ENCODE results near the gene IL3RA. TPM values are rescaled to one million over a fixed set of nuclear protein-coding genes. Genes with fewer than 3 reads are reported as not detected.

The IL3RA gene
- total and polyA plus RNA-seq, 4 donors, result 0.33 to 1.7 (median 1.0) TPM

DNA sequence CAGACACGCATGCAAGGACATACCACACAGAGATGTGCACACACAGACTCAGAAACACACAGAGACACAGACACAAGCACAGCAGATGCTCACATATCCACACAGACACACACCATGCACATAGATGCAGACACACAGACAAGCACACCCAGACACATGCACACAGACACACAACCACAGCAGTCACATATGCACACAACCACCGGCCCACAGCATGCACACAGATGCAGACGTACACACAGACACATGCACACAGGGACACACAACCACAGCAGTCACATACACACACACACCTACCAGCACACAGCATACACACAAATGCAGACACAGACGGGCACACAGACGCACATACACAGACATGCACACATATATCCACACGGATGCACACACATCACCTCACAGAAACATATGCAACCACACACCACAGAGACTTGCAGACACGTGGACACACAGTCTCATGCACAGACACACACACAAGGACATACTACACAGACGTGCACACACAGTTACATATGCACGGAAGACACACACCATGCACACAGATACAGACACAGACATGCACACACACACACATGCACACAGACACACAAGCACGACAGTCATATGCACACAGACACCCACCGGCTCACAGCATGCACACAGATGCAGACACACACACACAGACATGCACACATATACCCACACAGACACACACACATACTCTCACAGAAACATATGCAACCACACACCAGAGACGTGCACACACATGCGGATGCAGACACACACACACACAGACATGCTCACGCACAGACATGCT is 80.6 kb downstream of the IL3RA start:
- DNase-seq (ENCODE audit: low spot score), result no peak
- Histone ChIP-seq H3K9me3 (ENCODE audit: control insufficient read depth in 4 of 4, low read length in 3 of 4) (peaks cover 0 to 5% (median 3%) of the 10 kb centered on the region in 4 donors), H3K36me3 (ENCODE audit: control insufficient read depth in 4 of 4, insufficient read depth in 3 of 4, low read depth in 1 of 4, low read length in 3 of 4) (peaks cover 11 to 46% (median 23%) of the 10 kb centered on the region in 4 donors), H3K4me3 (ENCODE audit: low read depth in 1 of 3, low read length in 3 of 3) (no peak overlapping the region), H3K4me1 (ENCODE audit: control insufficient read depth in 4 of 4, insufficient read depth in 4 of 4, low read length in 3 of 4) (no peaks in the 10 kb centered on the region), H3K27ac (ENCODE audit: low read depth in 1 of 2, low read length in 2 of 2) (no peak overlapping the region), H3K27me3 (ENCODE audit: control insufficient read depth in 4 of 4, insufficient read depth in 4 of 4, low read length in 3 of 4) (no peaks in the 10 kb centered on the region), H3K9ac (ENCODE audit: low read depth in 1 of 2, low read length in 2 of 2) (no peak overlapping the region)
- TF ChIP-seq HNF4G (IDR thresholded peaks at IDR 0.05) (no peak), GABPA (IDR thresholded peaks at IDR 0.05 in 1 of 2, conservative IDR thresholded peaks at IDR 0.05 in 1 of 2) (no peak), YY1 (IDR thresholded peaks at IDR 0.05) (no peak), RAD21 (IDR thresholded peaks at IDR 0.05) (no peak), FOXA2 (IDR thresholded peaks at IDR 0.05) (no peak), TAF1 (conservative IDR thresholded peaks at IDR 0.05) (no peak), FOXA1 (IDR thresholded peaks at IDR 0.05) (no peak), EGR1 (IDR thresholded peaks at IDR 0.05; ENCODE audit: low read depth in 2 of 2) (no peak), HNF4A (conservative IDR thresholded peaks at IDR 0.05) (no peak), RXRA (IDR thresholded peaks at IDR 0.05) (no peak), NR2F2 (IDR thresholded peaks at IDR 0.05) (no peak), JUND (IDR thresholded peaks at IDR 0.05) (no peak)
- TF ChIP-seq, protein P1, sequence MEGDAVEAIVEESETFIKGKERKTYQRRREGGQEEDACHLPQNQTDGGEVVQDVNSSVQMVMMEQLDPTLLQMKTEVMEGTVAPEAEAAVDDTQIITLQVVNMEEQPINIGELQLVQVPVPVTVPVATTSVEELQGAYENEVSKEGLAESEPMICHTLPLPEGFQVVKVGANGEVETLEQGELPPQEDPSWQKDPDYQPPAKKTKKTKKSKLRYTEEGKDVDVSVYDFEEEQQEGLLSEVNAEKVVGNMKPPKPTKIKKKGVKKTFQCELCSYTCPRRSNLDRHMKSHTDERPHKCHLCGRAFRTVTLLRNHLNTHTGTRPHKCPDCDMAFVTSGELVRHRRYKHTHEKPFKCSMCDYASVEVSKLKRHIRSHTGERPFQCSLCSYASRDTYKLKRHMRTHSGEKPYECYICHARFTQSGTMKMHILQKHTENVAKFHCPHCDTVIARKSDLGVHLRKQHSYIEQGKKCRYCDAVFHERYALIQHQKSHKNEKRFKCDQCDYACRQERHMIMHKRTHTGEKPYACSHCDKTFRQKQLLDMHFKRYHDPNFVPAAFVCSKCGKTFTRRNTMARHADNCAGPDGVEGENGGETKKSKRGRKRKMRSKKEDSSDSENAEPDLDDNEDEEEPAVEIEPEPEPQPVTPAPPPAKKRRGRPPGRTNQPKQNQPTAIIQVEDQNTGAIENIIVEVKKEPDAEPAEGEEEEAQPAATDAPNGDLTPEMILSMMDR (IDR thresholded peaks at IDR 0.05; ENCODE audit: low read depth, low read length, missing input control), result no peak
- TF ChIP-seq, protein P2, sequence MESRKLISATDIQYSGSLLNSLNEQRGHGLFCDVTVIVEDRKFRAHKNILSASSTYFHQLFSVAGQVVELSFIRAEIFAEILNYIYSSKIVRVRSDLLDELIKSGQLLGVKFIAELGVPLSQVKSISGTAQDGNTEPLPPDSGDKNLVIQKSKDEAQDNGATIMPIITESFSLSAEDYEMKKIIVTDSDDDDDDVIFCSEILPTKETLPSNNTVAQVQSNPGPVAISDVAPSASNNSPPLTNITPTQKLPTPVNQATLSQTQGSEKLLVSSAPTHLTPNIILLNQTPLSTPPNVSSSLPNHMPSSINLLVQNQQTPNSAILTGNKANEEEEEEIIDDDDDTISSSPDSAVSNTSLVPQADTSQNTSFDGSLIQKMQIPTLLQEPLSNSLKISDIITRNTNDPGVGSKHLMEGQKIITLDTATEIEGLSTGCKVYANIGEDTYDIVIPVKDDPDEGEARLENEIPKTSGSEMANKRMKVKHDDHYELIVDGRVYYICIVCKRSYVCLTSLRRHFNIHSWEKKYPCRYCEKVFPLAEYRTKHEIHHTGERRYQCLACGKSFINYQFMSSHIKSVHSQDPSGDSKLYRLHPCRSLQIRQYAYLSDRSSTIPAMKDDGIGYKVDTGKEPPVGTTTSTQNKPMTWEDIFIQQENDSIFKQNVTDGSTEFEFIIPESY (IDR thresholded peaks at IDR 0.05), result no peak
- TF ChIP-seq, protein P3, sequence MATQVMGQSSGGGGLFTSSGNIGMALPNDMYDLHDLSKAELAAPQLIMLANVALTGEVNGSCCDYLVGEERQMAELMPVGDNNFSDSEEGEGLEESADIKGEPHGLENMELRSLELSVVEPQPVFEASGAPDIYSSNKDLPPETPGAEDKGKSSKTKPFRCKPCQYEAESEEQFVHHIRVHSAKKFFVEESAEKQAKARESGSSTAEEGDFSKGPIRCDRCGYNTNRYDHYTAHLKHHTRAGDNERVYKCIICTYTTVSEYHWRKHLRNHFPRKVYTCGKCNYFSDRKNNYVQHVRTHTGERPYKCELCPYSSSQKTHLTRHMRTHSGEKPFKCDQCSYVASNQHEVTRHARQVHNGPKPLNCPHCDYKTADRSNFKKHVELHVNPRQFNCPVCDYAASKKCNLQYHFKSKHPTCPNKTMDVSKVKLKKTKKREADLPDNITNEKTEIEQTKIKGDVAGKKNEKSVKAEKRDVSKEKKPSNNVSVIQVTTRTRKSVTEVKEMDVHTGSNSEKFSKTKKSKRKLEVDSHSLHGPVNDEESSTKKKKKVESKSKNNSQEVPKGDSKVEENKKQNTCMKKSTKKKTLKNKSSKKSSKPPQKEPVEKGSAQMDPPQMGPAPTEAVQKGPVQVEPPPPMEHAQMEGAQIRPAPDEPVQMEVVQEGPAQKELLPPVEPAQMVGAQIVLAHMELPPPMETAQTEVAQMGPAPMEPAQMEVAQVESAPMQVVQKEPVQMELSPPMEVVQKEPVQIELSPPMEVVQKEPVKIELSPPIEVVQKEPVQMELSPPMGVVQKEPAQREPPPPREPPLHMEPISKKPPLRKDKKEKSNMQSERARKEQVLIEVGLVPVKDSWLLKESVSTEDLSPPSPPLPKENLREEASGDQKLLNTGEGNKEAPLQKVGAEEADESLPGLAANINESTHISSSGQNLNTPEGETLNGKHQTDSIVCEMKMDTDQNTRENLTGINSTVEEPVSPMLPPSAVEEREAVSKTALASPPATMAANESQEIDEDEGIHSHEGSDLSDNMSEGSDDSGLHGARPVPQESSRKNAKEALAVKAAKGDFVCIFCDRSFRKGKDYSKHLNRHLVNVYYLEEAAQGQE (IDR thresholded peaks at IDR 0.05), result no peak
- TF ChIP-seq, protein P4, sequence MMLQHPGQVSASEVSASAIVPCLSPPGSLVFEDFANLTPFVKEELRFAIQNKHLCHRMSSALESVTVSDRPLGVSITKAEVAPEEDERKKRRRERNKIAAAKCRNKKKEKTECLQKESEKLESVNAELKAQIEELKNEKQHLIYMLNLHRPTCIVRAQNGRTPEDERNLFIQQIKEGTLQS (IDR thresholded peaks at IDR 0.05), result no peak
- WGBS, result 75% methylated on average over 14 of the region's 14 CpGs
